Natural killer cell (primary cell): ENCODE results near the gene SELENOF. TPM values are rescaled to one million over a fixed set of nuclear protein-coding genes. Genes with fewer than 3 reads are reported as not detected.

Experiments
- ATAC-seq, 3 donors: fragments of 150-1000 bp in 2 of 3; fragments of 200-7000 bp in 1 of 3; cut with Tn5 transposase; 1 replicate in 1 of 3; 2 replicates in 2 of 3; pipeline ENCODE4 v1.10.0; 2021; ENCODE audit warnings: mild to moderate bottlenecking in 2 of 3, moderate library complexity in 2 of 3
- DNase-seq, 2 donors: peaks; one replicate each; pipeline versions ENCODE4 v3.0.0 to v3.0.0-alpha.2; 2013 to 2021; ENCODE audit warnings: mixed read lengths in 1 of 2
- H3K27ac ChIP-seq: one replicate; pipeline ENCODE4 v1.5.1; 2013; ENCODE audit warnings: mild to moderate bottlenecking, low read length
- H3K27me3 ChIP-seq: one replicate; pipeline ENCODE4 v1.6.1; 2013; ENCODE audit warnings: low read length; ENCODE audit not compliant: control insufficient read depth, insufficient read depth
- H3K36me3 ChIP-seq: one replicate; pipeline ENCODE4 v1.6.1; 2013; ENCODE audit warnings: low read length; ENCODE audit not compliant: control insufficient read depth, insufficient read depth
- H3K4me1 ChIP-seq: one replicate; pipeline ENCODE4 v1.6.1; 2013; ENCODE audit warnings: low read length; ENCODE audit not compliant: control insufficient read depth, insufficient read depth
- H3K4me3 ChIP-seq: one replicate; pipeline ENCODE4 v1.5.1; 2013; ENCODE audit warnings: low read length
- H3K9me3 ChIP-seq: one replicate; pipeline ENCODE4 v1.6.1; 2013; ENCODE audit warnings: low read length; ENCODE audit not compliant: control insufficient read depth, insufficient read depth
- H3K27ac Mint-ChIP-seq, 2 donors: one replicate each; pipeline ENCODE4 v1.8.0; 2022; ENCODE audit warnings: mild to moderate bottlenecking in 2 of 2, mixed read lengths in 2 of 2, moderate library complexity in 1 of 2
- H3K27me3 Mint-ChIP-seq, 2 donors: one replicate each; pipeline ENCODE4 v1.8.0; 2022; ENCODE audit warnings: low read depth in 2 of 2, mixed read lengths in 2 of 2
- H3K36me3 Mint-ChIP-seq: one replicate; pipeline ENCODE4 v1.8.0; 2022; ENCODE audit warnings: mixed read lengths
- H3K4me1 Mint-ChIP-seq, 2 donors: one replicate each; pipeline ENCODE4 v1.8.0; 2022; ENCODE audit warnings: mixed read lengths in 2 of 2
- H3K4me3 Mint-ChIP-seq: one replicate; pipeline ENCODE4 v1.8.0; 2022; ENCODE audit warnings: mild to moderate bottlenecking, moderate library complexity, mixed read lengths
- H3K9me3 Mint-ChIP-seq, 2 donors: one replicate each; pipeline ENCODE4 v1.8.0; 2022; ENCODE audit warnings: mixed read lengths in 2 of 2
- CTCF ChIP-seq: fragments of 200-600 bp; IDR thresholded peaks from one replicate; pipeline ENCODE4 v1.8.0; 2022; ENCODE audit warnings: antibody characterized with exemption
- WGBS: methylation state at CpG from one replicate; pipeline ENCODE4 v1.1.7; 2013; ENCODE audit warnings: missing lambda C conversion rate; ENCODE audit not compliant: insufficient coverage; 5-methylcytosine and 5-hydroxymethylcytosine counted together
- intact Hi-C: fragments of 100-400 bp; cut with micrococcal nuclease; formaldehyde crosslinking; loops from one replicate; pipeline ENCODE4 v1.14.2; 2022
- total RNA-seq, 4 donors: library from RNA; stranded (reverse); fragments of 120-200 nt in 1 of 4; gene quantifications; one replicate each; pipeline versions ENCODE4 v1.2.3 to v1.2.4, GENCODE V29; 2013 to 2022

The SELENOF gene
- total RNA-seq, 3 donors from 2014 or later (not counting 1 experiment from before 2014, with no cell fraction given): 124 to 163 (median 137) TPM

GRCh38 chr1:86828024-86828423 is 85.9 kb downstream of the SELENOF start:
- Histone ChIP-seq H3K27ac (no peak overlapping the region), H3K4me3 (no peak overlapping the region), H3K4me1 (no peaks in the 10 kb centered on the region), H3K36me3 (no peaks in the 10 kb centered on the region), H3K9me3 (no peaks in the 10 kb centered on the region), H3K27me3 (no peaks in the 10 kb centered on the region)
- H3K4me1 Mint-ChIP-seq: peaks cover 0 to under 1% of the 10 kb centered on the region in 2 donors
- peaks cover 6 to 7% of the 10 kb centered on the region in 2 donors for H3K27me3 Mint-ChIP-seq
- no peaks in the 10 kb centered on the region for H3K36me3 Mint-ChIP-seq
- DNase-seq (no peak), ATAC-seq (no peak)
- no peak overlapping the region for H3K4me3 Mint-ChIP-seq
- no peak for TF ChIP-seq CTCF
- H3K27ac Mint-ChIP-seq: no peak overlapping the region
- 61% methylated on average over 2 of the region's 3 CpGs for WGBS
- intact Hi-C loops: no loop called here
- H3K9me3 Mint-ChIP-seq: no peaks in the 10 kb centered on the region

- no peak for DNase-seq
- Mint-ChIP-seq H3K27ac (no peak overlapping the region), H3K4me3 (no peak overlapping the region), H3K36me3 (no peaks in the 10 kb centered on the region), H3K4me1 (peaks cover 0 to 5% of the 10 kb centered on the region in 2 donors), H3K27me3 (peaks cover 11% of the 10 kb centered on the region in 2 donors), H3K9me3 (no peaks in the 10 kb centered on the region)
- ATAC-seq: no peak
- Histone ChIP-seq H3K27ac (no peak overlapping the region), H3K9me3 (no peaks in the 10 kb centered on the region), H3K4me1 (no peaks in the 10 kb centered on the region), H3K27me3 (no peaks in the 10 kb centered on the region), H3K4me3 (no peak overlapping the region), H3K36me3 (no peaks in the 10 kb centered on the region)
- intact Hi-C loops: no loop called here
- TF ChIP-seq CTCF: no peak
These were observed 87.1 kb downstream of the SELENOF start for GRCh38 chr1:86826856-86827255.

- H3K9me3 Mint-ChIP-seq: no peaks in the 10 kb centered on the region
- intact Hi-C loops: no loop called here
- ATAC-seq (no peak), DNase-seq (no peak)
- H3K36me3 Mint-ChIP-seq: no peaks in the 10 kb centered on the region
- Histone ChIP-seq H3K4me3 (no peak overlapping the region), H3K27ac (no peak overlapping the region), H3K36me3 (no peaks in the 10 kb centered on the region), H3K4me1 (no peaks in the 10 kb centered on the region), H3K27me3 (no peaks in the 10 kb centered on the region), H3K9me3 (no peaks in the 10 kb centered on the region)
- no peak overlapping the region for H3K27ac Mint-ChIP-seq
- TF ChIP-seq CTCF: no peak
- H3K4me1 Mint-ChIP-seq: peaks cover 0 to 5% of the 10 kb centered on the region in 2 donors
- 81% methylated on average over 2 of the region's 2 CpGs for WGBS
- no peak overlapping the region for H3K4me3 Mint-ChIP-seq
- peaks cover 11 to 15% of the 10 kb centered on the region in 2 donors for H3K27me3 Mint-ChIP-seq
These were observed 88.6 kb downstream of the SELENOF start for GRCh38 chr1:86825319-86825718.

- 86% methylated on average over 3 of the region's 3 CpGs for WGBS
- peaks cover 0 to 5% of the 10 kb centered on the region in 2 donors for H3K4me1 Mint-ChIP-seq
- no peaks in the 10 kb centered on the region for H3K4me1 ChIP-seq
- H3K4me3 ChIP-seq: no peak overlapping the region
- DNase-seq: no peak
- no peak for ATAC-seq
- peaks cover 11 to 15% of the 10 kb centered on the region in 2 donors for H3K27me3 Mint-ChIP-seq
- intact Hi-C loops: no loop called here
- no peak overlapping the region for H3K4me3 Mint-ChIP-seq
- no peaks in the 10 kb centered on the region for H3K9me3 ChIP-seq
- H3K36me3 Mint-ChIP-seq: no peaks in the 10 kb centered on the region
- H3K27ac ChIP-seq: no peak overlapping the region
- no peak overlapping the region for H3K27ac Mint-ChIP-seq
- no peaks in the 10 kb centered on the region for H3K36me3 ChIP-seq
- TF ChIP-seq CTCF: no peak
- no peaks in the 10 kb centered on the region for H3K9me3 Mint-ChIP-seq
- H3K27me3 ChIP-seq: no peaks in the 10 kb centered on the region
These were observed 90.0 kb downstream of the SELENOF start for GRCh38 chr1:86823821-86824500.
